GM18505 (cell line): ENCODE results near the gene BOLL.
A peak's percentile ranks its signal among the peaks of the same experiment; 100 is the strongest.
"Not testable (repeated sequence)": the region's sequence is repeated elsewhere in the genome, so short reads cannot be mapped to it uniquely, and the experiment has no call there.

ENCODE experiments used
- ATAC-seq: cut with Tn5 transposase; IDR thresholded peaks from one replicate; pipeline ENCODE4 v1.9.1; 2021; ENCODE audit not compliant: unreplicated experiment
- POLR2A ChIP-seq: IDR thresholded peaks from 4 replicates; pipeline ENCODE4 v1.6.1; 2011; ENCODE audit warnings: borderline replicate concordance; ENCODE audit not compliant: insufficient read depth, insufficient read length; ENCODE audit errors: extremely low read depth

The BOLL gene

GRCh38 chr2:197759625-197760292, 25.4 kb downstream of the BOLL start:
- TF ChIP-seq POLR2A: no peak

GRCh38 chr2:197759013-197759412, 26.1 kb downstream of the BOLL start:
- no peak for TF ChIP-seq POLR2A
- ATAC-seq: no peak

More at GRCh38 chr2:197759625-197760292, 25.4 kb downstream of the BOLL start:
- no peak for ATAC-seq

GRCh38 chr2:197740200-197740599, 44.9 kb downstream of the BOLL start:
- ATAC-seq: no peak
- no peak for TF ChIP-seq POLR2A

DNA sequence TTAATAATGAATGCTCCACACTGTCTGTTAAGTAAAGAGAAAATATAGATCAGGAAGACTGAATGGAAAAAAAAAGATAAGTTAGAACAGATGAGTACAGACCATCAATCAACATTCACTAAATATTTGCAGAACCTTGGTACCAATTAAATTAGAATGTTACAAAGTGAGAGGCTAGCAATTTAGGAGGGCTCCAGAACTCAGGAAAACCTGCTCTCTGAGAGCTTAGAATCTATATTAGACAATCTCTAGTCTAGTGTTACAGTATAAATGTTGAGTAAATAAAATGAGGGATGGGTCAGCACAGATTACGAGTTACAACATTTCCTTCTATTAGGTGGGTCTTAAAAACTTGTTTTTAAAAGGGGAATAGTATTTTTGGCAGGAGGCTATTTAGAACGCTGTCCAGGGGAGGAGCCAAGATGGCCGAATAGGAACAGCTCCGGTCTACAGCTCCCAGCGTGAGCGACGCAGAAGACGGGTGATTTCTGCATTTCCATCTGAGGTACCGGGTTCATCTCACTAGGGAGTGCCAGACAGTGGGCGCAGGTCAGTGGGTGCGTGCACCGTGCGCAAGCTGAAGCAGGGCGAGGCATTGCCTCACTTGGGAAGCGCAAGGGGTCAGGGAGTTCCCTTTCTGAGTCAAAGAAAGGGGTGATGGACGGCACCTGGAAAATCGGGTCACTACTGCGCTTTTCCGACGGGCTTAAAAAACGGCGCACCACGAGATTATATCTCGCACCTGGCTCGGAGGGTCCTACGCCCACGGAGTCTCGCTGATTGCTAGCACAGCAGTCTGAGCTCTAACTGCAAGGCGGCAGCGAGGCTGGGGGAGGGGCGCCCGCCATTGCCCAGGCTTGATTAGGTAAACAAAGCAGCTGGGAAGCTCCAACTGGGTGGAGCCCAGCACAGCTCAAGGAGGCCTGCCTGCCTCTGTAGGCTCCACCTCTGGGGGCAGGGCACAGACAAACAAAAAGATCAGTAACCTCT, 56.3 kb downstream of the BOLL start:
- ATAC-seq: not testable (repeated sequence)

DNA sequence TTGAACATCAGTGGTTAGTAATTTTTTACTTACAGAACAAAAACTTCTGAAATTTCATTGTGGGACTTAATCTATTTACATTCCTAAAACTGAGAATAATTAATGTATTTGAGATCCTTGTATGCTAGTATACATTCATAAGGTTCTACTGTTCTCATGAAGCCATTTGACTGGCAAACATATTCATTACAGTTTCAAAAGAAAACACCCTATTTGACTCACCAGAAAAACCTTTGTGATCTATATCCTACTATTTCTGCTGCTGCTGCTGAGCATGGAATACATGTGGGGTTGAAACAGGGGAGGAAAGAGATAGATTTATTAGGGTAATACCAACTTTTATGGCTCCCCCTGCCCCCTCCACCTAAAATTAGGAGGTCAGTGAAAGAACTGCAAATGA, 58.1 kb downstream of the BOLL start:
- no peak for ATAC-seq

GRCh38 chr2:197717863-197718262, 67.3 kb downstream of the BOLL start:
- no peak for ATAC-seq
- TF ChIP-seq POLR2A: no peak

More for the DNA sequence above, 58.1 kb downstream of the BOLL start:
- no peak for TF ChIP-seq POLR2A

DNA sequence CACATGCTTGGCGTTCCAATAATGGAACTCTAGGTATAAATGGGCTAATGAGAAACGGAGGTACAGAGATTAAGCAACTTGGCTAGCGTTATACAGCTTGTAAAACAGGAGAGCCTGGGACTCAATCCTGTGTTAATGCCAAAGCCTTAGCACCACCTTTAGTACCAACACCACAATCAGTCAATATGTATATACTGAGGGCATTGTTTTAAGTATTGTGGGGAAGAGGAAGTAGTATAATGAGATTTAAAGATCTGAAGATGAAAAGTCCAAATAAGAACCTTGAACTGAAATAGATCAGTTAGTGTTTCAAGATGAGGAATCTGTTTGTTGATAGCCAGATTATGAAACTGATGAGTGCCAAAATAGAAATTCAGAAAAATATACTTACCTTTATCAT, 71.8 kb downstream of the BOLL start:
- no peak for TF ChIP-seq POLR2A
- ATAC-seq: no peak

DNA sequence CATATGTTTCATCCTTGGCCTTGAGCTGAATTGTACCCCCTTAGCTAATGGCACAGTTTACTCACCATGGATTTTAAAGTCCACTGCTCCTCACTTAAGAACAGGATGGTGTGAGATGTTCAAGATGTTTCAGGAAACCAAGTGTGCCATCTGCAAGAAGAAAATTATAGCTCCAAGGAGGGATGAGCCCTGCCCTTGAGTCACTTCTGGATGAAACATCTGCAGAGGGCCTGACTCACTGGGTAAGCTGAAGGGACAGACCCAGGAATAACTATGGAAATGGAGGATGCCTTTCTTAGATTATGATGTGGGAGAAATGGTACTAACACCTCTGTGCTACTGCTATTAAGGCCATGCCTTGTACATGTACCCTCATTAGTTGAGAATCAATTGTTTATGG, 73.5 kb downstream of the BOLL start:
- no peak for ATAC-seq
- no peak for TF ChIP-seq POLR2A

GRCh38 chr2:197710424-197711042, 74.6 kb downstream of the BOLL start:
- peak; percentile 79 for ATAC-seq
- no peak for TF ChIP-seq POLR2A

DNA sequence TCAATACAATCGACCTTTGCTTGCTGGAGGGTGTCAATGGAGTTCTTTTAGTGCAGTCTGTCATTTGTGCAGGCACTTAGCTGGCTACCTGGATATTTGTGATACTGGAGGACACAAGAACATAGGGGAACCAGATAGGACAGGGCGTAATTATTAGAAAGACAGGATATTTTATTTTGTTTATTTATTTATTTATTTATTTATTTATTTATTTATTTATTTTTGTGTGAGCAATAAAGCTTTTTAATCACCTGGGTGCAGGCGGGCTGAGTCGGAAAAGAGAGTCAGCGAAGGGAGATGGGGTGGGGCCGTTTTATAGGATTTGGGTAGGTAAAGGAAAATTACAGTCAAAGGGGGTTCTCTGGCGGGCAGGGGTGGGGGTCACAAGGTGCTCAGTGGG, 76.0 kb downstream of the BOLL start:
- ATAC-seq: not testable (repeated sequence)

GRCh38 chr2:197708331-197708730, 76.8 kb downstream of the BOLL start:
- ATAC-seq: no peak
- TF ChIP-seq POLR2A: no peak

DNA sequence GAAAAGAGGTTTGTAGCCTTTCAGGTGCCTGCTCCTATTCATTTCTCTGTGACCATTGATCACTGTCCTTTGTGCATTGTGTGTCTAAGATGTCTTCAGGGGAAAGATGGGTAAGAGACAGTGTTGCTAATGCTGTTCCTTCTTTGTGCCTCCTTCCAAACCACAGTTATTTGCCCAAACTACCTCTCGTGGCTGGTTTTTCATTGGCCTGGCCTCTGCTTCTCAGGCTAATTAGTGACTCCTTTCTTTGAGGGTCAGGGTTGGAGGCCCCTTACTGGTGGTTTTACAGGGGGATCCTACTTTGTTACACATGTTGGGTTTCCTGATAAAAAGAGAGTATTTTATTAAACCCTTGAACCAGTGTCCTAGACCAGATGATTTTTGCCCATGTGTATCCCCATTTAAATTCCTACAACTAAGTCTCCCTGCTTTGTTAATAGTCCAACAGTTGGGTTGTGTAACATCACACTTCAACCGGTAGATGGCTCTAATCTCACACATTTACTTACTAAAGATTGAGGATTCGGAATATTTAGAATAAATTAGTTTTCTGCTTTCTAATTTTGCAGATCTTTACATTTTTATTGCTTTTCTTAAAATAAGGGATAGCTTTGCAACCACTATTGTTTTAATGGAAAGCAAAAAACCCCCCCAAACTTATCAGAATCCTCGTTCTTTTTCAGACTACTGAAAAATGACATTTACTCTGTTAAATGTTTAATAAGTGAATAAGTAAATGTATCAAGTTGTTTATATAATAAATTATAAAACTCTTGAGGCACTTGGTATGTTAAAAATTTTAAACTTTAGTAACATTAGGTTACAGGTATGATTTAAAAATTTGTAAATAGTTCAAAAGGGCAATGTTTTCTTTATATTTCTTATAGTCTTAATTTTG, 77.6 kb downstream of the BOLL start:
- no peak for ATAC-seq
- no peak for TF ChIP-seq POLR2A

GRCh38 chr2:197706839-197707207, 78.3 kb downstream of the BOLL start:
- no peak for ATAC-seq
- TF ChIP-seq POLR2A: no peak
